T-helper 1 cell treated with Interleukin-12 subunit alpha and Interleukin-12 subunit beta and Interleukin-4 antibody, amounts not matched to agents 30 ng/mL and 1 ng/mL, for 36 hours (primary cell): ENCODE results near the gene CBLB. TPM values are rescaled to one million over a fixed set of nuclear protein-coding genes. Genes with fewer than 3 reads are reported as not detected.

ENCODE experiments used
- intact Hi-C: fragments of 100-400 bp; cut with micrococcal nuclease; formaldehyde crosslinking; loops from one replicate; pipeline ENCODE4 v1.15.1; 2024
- total RNA-seq: library from RNA; stranded (reverse); gene quantifications from 2 replicates; pipeline ENCODE4 v1.2.3, GENCODE V29; 2022

Gene CBLB
- total RNA-seq, 1 donor from 2014 or later = 122 TPM

DNA sequence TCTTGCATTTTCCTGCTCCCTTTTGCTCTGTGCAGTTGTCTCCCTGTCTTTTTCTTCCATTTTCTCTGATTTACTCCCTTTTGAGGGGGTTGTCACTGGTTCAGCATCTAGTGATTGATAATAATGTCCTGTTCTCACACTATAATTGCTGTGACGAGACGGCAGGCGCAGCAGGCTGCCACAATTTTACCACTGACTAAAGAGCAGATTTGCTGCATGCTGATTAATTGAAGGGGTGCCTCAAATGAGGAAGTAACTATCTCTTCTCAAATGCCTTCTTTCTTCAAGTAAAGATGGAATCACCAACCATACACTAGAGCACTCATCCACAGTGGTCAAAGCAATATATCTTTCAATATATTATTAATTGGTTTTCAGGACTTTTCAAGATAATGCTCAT is 219.3 kb downstream of the CBLB start:
- intact Hi-C loops = no loop called here

DNA sequence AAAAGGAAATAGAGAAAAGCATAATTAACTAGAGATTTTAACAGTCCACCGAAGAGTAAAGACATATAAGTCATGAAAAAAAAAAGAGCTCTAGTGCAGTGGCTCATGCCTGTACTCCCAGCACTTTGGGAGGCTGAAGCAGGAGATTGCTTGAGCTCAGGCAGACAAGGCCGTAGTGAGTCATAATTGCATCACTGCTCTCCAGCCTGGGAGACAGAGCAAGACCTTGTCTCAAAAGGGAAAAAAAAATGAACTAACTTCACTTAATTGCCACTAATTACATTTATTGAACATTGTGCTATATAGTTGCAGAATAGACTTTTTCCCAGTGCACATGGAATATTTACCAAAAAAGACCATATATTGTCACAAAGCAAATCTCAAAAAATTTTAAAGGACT is 221.8 kb downstream of the CBLB start:
- intact Hi-C loops = no loop called here

DNA sequence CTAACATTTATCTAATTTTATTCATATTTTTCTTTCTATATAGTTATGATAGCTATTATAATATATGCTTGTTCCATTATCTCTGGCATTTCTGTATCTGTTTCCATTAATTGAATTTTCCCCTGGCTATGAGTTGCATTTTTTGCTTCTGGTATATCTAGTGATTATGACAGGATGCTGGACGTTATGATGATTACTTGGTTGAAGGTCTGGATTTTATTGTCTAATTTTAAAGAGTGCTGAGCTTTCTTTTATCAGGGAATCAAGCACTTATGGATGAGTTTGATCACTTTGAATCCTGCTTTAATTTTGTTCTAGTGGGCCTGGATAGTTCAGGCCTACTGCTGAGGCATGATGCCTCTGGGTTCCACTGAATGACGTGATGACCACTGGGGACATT is 229.7 kb downstream of the CBLB start:
- intact Hi-C loops = no loop called here

DNA sequence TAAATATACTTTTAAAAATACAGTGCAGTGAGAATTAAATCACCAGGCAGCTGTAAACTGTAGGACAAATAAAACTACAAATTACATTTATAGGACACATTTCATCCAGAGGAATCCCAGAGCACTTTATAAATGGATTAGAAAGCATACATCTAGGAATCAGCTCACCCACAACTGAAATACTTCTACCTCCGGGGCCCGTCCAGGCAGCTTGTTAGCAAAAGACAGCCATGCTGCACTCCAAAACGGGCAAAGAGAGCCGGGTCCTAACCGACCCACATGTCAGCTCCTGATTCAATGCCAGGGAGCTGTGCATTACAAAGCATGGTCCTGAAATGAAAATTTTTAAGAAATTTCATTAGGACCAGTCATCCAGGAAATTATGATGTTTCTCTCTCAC is 234.1 kb downstream of the CBLB start:
- intact Hi-C loops = no loop called here

DNA sequence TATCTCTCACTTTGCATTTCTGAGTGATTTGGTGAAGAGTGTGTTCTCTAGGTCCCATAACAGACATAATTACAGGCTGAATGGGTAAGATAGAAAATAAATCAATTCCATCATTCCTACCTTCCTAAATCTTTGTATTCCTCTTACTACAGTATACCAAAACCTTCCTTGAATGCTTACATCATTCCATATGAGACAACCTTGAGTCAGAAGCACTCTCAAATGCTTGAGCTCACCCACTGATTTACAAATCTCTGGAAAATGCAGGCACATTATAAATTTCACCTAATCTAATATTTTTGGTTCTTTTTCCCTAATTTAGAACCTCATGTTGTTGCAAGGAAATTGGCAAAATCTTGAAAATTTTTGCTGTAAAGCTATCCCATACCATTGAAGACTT is 239.1 kb downstream of the CBLB start:
- intact Hi-C loops = no loop called here

DNA sequence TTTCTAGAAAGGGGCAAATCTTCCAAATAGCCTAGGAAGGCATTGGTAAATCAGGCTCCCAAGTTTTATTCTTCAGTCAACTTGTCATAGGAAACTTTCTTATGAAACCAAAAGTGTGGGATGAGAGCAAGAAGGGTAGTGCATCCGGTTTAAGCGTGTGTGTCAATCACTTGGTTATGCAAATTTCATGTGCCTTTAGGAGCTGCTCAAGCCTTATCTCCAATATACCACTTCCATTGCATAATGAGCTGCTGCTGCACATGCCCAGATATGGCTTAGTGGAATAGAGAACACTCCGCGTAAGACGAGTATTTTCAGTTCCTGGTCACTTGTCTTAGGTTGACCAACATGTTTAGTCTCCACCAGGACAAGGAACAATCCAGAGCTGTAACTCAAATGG is 242.1 kb downstream of the CBLB start:
- intact Hi-C loops = no loop called here

DNA sequence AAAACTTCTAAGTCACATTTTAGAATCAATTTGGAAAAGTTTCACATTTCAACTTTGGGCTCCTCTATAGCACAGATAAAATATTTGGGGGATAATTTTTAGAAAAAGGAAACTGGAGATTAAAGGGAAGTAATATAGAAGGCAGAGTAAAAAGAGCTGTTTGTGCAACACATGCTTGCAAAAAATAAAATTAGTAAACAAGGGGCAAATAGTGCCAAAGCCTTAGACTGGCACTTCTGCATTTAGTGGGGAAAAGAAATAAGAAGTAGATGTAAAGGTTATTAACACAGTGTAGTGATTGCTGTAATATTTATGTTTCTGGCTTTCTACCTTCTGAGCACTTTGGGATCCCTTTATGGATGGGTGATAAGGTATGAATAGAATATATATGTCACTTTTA is 246.6 kb downstream of the CBLB start:
- intact Hi-C loops = no loop called here

DNA sequence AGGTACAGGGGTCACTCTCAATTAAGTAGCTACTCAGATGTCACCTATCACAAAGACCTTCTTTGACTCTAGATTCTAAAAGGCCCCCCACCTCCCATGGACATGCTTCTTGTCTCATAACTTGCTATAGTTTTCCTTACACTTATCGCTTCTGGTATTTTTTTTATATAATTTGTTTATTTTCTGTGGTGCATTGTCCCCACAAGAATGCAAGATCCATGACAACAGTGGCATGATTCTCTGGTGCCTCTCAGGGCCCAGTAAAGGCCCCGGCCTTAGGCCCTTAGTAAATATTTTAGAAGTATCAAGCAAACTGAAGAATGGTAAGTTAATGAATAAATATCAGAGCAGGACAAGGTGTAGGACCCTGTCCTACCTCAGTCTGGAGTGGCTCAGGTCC is 248.6 kb downstream of the CBLB start:
- intact Hi-C loops = no loop called here

DNA sequence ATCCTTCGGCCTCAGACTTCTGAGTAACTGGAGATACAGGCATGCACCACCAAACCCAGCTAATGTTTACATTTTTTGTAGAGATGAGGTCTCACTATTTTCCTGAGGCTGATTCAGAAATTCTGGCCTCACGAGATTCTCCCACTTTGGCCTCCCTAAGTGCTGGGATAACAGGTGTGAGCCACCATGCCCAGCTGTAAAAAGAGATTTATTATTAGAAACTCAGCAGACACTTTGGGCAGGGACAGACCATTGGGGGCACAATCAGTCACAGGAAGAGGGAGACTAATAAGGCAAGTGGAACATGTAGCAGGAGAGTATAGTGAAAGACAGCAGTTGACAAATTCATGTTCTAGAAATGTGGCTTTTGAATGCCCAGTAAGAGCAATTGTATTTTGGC is 249.2 kb downstream of the CBLB start:
- intact Hi-C loops = no loop called here

DNA sequence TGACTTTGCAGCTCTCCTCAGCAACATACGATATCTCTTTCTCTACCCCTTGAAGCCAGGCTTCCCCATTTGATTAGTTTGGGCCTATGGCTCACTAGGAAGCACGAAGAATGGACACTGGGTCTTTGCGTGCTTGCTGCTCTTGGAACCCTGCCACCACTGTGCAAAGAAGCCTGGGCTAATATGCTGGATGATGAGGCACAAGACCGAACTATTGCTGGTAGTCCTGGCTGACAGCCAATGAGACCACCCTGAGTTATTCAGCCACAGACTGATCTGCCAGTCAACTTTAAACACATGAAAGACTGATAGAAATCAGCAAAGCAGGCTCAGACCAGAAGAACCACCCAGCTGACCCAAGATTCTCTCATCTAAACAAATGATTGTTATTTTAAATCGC is 250.3 kb downstream of the CBLB start:
- intact Hi-C loops = no loop called here

DNA sequence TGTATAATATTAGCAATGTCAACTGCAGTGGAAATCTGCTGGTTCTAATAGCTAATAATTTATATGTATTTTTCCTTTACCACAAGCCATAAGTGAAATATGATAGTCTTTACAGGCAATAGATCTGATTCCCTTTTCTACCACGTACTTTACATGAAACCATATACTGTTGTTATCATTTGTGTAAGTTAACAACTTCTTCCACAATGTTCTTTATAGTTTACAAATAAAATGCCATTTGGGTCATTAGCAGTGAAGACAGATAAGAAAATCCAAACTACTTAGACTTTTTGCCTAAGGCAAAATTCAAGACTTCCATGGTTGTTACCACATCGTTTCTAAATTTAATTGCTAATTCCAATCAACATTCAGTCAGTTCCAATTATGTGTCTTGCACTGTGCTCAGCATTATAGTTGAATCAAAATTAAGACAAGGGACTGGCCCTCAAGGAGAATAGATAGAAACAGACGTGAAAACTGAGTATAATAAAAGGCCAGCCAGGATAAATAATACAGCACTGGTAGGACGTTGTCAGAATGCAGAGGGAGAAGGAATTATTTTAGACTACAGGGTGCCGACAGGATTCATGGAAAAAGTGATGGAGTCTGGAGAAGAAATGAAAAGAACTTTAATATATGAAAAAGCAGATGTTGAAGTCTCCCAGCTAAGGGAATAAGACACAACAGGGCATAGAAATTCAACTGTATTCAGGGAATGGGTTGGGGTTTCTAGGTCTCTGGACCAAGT is 252.3 kb downstream of the CBLB start:
- intact Hi-C loops = no loop called here

DNA sequence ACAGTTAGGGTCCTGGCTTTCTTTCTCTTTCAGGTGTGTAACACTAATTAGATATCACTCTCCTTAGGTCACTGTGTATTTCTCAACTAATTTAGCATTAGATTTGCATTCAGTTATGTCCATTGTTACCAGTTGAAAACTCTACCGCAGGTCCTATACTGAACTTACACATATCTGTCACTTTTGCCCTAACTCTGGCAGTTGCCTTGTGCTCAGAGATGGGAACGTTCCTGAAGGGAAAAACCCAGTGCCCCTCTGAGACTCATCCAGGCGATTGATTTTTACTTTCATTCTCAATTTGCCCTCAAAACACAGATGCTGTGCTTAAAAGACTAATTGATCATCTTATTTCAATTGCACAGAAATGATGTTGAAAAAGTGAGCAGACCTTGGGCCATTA is 253.0 kb downstream of the CBLB start:
- intact Hi-C loops = no loop called here

DNA sequence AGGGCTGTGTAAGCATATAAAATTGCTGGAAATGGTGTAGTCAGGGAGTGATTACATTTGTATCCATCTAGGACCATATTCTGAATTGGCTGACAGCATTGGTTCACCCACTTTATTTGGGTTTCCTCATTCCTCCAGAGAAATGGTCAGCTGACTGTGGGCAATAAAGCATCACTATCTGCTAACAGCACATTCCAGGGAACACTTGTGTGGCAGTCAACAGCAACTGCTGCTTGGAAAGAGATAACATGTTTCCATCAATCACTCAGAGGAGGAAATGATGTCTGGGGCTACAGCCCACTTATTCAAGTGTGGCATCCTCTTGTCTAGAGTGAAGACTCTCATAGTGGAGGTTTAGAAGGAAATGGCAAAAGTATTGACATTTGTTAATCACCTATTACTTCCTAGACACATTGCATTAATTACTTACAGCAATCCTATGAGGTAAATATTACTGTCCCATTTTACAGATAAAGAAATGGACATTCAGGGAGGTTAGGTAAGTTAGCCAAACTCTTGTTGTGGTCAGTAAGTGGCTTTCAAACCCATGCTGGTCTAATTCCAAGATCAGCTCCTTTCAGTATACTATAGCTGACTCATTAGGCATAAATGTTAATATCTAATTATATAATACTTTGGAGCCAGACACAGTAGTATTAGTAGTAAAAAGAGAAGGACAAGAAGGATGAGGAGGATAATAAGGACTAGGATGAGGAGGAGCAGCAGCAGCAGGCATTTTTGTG is 254.4 kb downstream of the CBLB start:
- intact Hi-C loops = no loop called here

DNA sequence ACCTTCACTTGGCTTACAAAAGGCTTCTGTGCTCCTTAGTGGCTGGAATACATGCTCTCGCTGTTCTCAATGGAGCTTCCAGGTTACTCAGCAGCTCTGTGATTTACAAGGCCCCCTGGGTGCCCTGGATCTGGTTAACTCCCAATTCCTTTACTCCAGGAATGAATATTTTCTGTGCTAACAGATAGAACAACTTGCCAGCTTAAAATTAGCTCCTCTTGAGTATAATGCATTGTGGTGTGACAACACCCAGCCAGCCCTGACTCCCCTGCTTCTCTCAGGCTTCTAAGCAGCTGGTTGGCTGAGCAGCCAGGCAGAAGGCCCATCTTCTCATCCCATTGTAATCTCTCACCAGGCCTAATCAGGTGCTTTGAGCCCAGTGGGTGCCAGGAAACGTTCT is 255.7 kb downstream of the CBLB start:
- intact Hi-C loops = no loop called here

DNA sequence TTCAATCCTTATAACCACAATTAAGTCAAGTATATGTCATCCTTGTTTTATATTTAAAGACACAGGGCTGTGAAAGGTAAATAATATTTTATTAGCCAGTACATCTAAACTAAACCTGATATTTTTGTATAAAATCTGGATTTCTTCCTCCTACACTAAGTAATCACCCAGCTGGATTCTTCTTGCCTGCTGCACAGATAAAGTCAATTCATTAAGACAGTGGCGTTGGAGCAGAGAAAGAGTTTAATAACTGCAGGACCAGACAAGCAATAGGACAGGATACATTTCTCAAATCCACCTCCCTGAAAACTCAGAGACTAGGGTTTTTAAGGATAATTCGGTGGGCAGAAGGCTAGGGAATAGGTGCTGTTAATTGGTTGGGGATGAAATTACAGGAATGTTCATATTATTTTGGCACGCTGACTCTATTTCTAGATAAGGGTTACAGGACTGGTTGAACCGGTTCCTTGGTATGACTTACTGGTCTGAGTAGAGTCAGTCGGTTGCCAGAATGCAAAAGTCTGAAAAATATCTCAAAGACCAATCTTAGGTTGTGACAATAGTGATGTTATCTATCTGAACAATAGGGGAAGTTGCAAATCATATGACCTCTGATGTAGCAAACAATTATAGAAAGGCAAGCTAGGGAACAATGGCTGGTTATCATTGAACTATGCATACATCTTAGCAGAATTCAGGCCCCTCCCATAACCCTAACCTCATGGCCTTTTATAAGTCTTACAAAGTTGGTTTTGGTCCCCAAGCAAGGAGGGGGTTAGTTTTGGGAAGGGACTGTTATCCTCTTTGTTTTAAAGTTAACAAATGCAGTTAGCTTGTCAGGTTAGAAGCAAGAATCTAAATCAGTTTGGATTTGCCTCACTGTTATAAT is 257.3 kb downstream of the CBLB start:
- intact Hi-C loops = no loop called here

DNA sequence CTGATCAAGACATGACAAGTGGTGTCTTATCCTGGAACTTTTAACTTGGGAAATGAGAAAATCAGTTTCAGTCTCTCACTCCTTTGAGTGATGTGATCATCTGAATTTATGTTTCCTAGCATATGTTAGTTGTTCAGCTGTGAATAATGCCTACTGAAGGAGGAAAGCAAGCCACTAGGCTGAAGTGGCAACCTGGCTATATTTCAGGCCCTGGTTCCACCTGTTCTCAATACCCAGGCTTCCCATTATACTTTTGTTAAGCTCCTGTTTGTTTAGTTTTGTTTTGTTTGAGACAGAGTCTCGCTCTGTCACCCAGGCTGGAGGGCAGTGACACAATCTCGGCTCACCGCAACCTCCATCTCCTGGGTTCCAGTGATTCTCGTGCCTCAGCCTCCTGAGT is 258.3 kb downstream of the CBLB start:
- intact Hi-C loops = no loop called here

DNA sequence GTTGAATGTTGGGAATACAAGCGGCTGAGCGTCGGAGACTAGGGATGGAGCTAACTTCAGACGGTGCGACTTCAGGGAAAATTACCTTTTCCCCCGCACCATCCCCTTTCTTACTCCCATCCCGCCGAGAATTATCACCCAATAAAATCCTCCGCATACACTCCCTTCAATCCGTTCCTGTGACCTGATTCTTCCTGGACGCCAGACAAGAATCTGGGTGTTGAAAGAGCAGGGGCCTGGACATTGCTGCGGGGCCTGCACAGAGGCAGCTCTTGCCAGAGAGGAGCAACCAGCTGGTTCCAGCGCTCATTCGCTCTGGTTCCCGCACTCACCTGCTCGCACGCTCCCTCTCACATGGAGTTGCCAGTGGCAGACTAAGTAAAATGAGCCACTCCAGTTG is 260.2 kb downstream of the CBLB start:
- intact Hi-C loops = no loop called here

DNA sequence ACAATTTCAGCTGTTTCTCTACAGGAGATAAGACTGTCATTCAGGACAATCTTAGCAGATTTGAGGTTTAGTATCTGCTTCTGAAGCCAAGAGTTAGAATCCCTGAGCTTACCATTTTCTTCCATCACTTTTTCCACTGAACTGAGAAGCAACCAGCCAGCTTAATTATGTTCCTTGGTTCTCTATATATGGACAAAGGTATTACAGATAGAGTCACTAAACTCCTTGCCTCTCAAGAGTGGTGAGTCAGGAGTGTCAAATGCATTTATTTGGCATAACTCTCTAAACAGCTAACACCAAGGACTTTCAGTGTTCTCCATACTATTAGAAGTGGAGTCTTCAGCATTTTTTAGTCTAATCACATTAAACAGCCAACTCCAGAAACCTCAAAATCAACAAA is 262.8 kb downstream of the CBLB start:
- intact Hi-C loops = no loop called here
